Naive B cell (primary cell): ENCODE measurements around the gene STK38L. TPM values are rescaled to one million over a fixed set of nuclear protein-coding genes. Genes with fewer than 3 reads are reported as not detected.

ENCODE experiments used
- ATAC-seq, 2 donors: fragments of 150-1000 bp; cut with Tn5 transposase; 2 replicates each; pipeline ENCODE4 v1.10.0; 2021; ENCODE audit warnings: low read depth in 2 of 2, mild to moderate bottlenecking in 2 of 2, moderate library complexity in 2 of 2
- DNase-seq: peaks from one replicate; pipeline ENCODE4 v3.0.0; 2022
- H3K27ac Mint-ChIP-seq, 6 donors: one replicate each; pipeline ENCODE4 v1.8.0; 2020 to 2022; ENCODE audit warnings: mild to moderate bottlenecking in 6 of 6, mixed read lengths in 6 of 6, moderate library complexity in 5 of 6, inconsistent platforms in 2 of 6
- H3K27me3 Mint-ChIP-seq, 3 donors: one replicate each; pipeline ENCODE4 v1.8.0; 2021 to 2022; ENCODE audit warnings: mixed read lengths in 3 of 3, mild to moderate bottlenecking in 1 of 3
- H3K36me3 Mint-ChIP-seq, 2 donors: one replicate each; pipeline ENCODE4 v1.8.0; 2020 to 2022; ENCODE audit warnings: mixed read lengths in 2 of 2, inconsistent platforms in 1 of 2, mild to moderate bottlenecking in 1 of 2
- H3K4me1 Mint-ChIP-seq, 3 donors: one replicate each; pipeline ENCODE4 v1.8.0; 2020 to 2022; ENCODE audit warnings: mixed read lengths in 3 of 3, inconsistent platforms in 1 of 3, mild to moderate bottlenecking in 1 of 3, moderate library complexity in 1 of 3
- H3K4me3 Mint-ChIP-seq, 8 donors: one replicate each; pipeline ENCODE4 v1.8.0; 2020 to 2022; ENCODE audit warnings: mild to moderate bottlenecking in 8 of 8, mixed read lengths in 8 of 8, moderate library complexity in 8 of 8, inconsistent platforms in 2 of 8
- H3K9me3 Mint-ChIP-seq, 7 donors: one replicate each; pipeline ENCODE4 v1.8.0; 2020 to 2022; ENCODE audit warnings: mixed read lengths in 7 of 7, mild to moderate bottlenecking in 5 of 7, inconsistent platforms in 2 of 7, moderate library complexity in 1 of 7
- polyA plus RNA-seq, 6 donors: library from polyadenylated mRNA; unstranded; fragments of 300-500 nt; fragmentation: Illumina TruSeq; gene quantifications; one replicate each; pipeline ENCODE4 v1.2.3, GENCODE V29; 2021; ENCODE audit warnings: low read depth in 6 of 6

Gene STK38L
- polyA plus RNA-seq, 6 donors from 2014 or later, result 5.0 to 10.4 (median 8.2) TPM

- no peaks in the 10 kb centered on the region for H3K36me3 Mint-ChIP-seq
- no peak overlapping the region for H3K4me3 Mint-ChIP-seq
- H3K27me3 Mint-ChIP-seq, result no peaks in the 10 kb centered on the region
- ATAC-seq, result no peak
- H3K27ac Mint-ChIP-seq, result no peak overlapping the region
- peaks cover 6 to 16% (median 11%) of the 10 kb centered on the region in 3 donors for H3K4me1 Mint-ChIP-seq
- H3K9me3 Mint-ChIP-seq, result no peaks in the 10 kb centered on the region
- DNase-seq, result no peak
Observed at GRCh38 chr12:27291862-27292261, 47.8 kb downstream of the STK38L start.

GRCh38 chr12:27292718-27293117 lies 48.6 kb downstream of the STK38L start:
- H3K4me3 Mint-ChIP-seq, result no peak overlapping the region
- H3K27me3 Mint-ChIP-seq, result no peaks in the 10 kb centered on the region
- no peak for DNase-seq

GRCh38 chr12:27293463-27293862 lies 49.4 kb downstream of the STK38L start:
- H3K4me1 Mint-ChIP-seq, result peaks cover 6 to 13% (median 11%) of the 10 kb centered on the region in 3 donors
- H3K27me3 Mint-ChIP-seq, result no peaks in the 10 kb centered on the region
- H3K9me3 Mint-ChIP-seq, result no peaks in the 10 kb centered on the region
- peaks cover 0 to 6% of the 10 kb centered on the region in 2 donors for H3K36me3 Mint-ChIP-seq
- no peak for ATAC-seq
- H3K4me3 Mint-ChIP-seq, result no peak overlapping the region
- H3K27ac Mint-ChIP-seq, result peak overlapping the region in 1 of 6 donors; percentile 23
- no peak for DNase-seq

More at GRCh38 chr12:27292718-27293117, 48.6 kb downstream of the STK38L start:
- no peak for ATAC-seq
- no peaks in the 10 kb centered on the region for H3K9me3 Mint-ChIP-seq
- H3K4me1 Mint-ChIP-seq, result peaks cover 6 to 13% (median 11%) of the 10 kb centered on the region in 3 donors
- H3K36me3 Mint-ChIP-seq, result no peaks in the 10 kb centered on the region
- no peak overlapping the region for H3K27ac Mint-ChIP-seq

GRCh38 chr12:27296674-27297073 lies 52.6 kb downstream of the STK38L start:
- Mint-ChIP-seq H3K27ac (no peak overlapping the region), H3K4me1 (peaks cover 0 to 4% (median 0%) of the 10 kb centered on the region in 3 donors), H3K4me3 (no peak overlapping the region), H3K36me3 (peaks cover 0 to 17% of the 10 kb centered on the region in 2 donors), H3K9me3 (peaks cover 0 to 2% (median 0%) of the 10 kb centered on the region in 7 donors), H3K27me3 (no peaks in the 10 kb centered on the region)
- no peak for ATAC-seq
- DNase-seq, result no peak

GRCh38 chr12:27297566-27297965 lies 53.5 kb downstream of the STK38L start:
- Mint-ChIP-seq H3K4me1 (peaks cover 0 to 4% (median 0%) of the 10 kb centered on the region in 3 donors), H3K4me3 (no peak overlapping the region), H3K36me3 (peaks cover 0 to 17% of the 10 kb centered on the region in 2 donors), H3K27ac (no peak overlapping the region), H3K9me3 (peaks cover 0 to 2% (median 0%) of the 10 kb centered on the region in 7 donors), H3K27me3 (no peaks in the 10 kb centered on the region)
- ATAC-seq (no peak), DNase-seq (no peak)

GRCh38 chr12:27299102-27299501 lies 55.0 kb downstream of the STK38L start:
- peaks cover 0 to 4% (median 0%) of the 10 kb centered on the region in 3 donors for H3K4me1 Mint-ChIP-seq
- H3K27me3 Mint-ChIP-seq, result no peaks in the 10 kb centered on the region
- H3K27ac Mint-ChIP-seq, result no peak overlapping the region
- peaks cover 0 to 2% (median 0%) of the 10 kb centered on the region in 7 donors for H3K9me3 Mint-ChIP-seq
- H3K36me3 Mint-ChIP-seq, result peaks cover 4 to 17% of the 10 kb centered on the region in 2 donors
- DNase-seq, result no peak
- no peak for ATAC-seq
- H3K4me3 Mint-ChIP-seq, result no peak overlapping the region

- H3K27me3 Mint-ChIP-seq, result no peaks in the 10 kb centered on the region
- H3K4me1 Mint-ChIP-seq, result peaks cover 0 to 4% (median 0%) of the 10 kb centered on the region in 3 donors
- ATAC-seq (no peak), DNase-seq (no peak)
- no peak overlapping the region for H3K4me3 Mint-ChIP-seq
- peaks cover 0 to 2% (median 0%) of the 10 kb centered on the region in 7 donors for H3K9me3 Mint-ChIP-seq
- peaks cover 4 to 17% of the 10 kb centered on the region in 2 donors for H3K36me3 Mint-ChIP-seq
- no peak overlapping the region for H3K27ac Mint-ChIP-seq
Observed at GRCh38 chr12:27300226-27300625, 56.1 kb downstream of the STK38L start.

- ATAC-seq (no peak), DNase-seq (no peak)
- H3K27ac Mint-ChIP-seq, result peak overlapping the region in 2 of 6 donors; percentile 57 to 79
- H3K9me3 Mint-ChIP-seq, result peaks cover 0 to 2% (median 0%) of the 10 kb centered on the region in 7 donors
- H3K27me3 Mint-ChIP-seq, result no peaks in the 10 kb centered on the region
- peaks cover 4 to 12% of the 10 kb centered on the region in 2 donors for H3K36me3 Mint-ChIP-seq
- no peaks in the 10 kb centered on the region for H3K4me1 Mint-ChIP-seq
- peak overlapping the region in 1 of 8 donors; percentile 53 for H3K4me3 Mint-ChIP-seq
Observed at GRCh38 chr12:27303139-27304111, 59.3 kb downstream of the STK38L start.

- no peak overlapping the region for H3K27ac Mint-ChIP-seq
Observed at GRCh38 chr12:27304856-27305255, 60.8 kb downstream of the STK38L start.

GRCh38 chr12:27305673-27306456 lies 61.8 kb downstream of the STK38L start:
- Mint-ChIP-seq H3K9me3 (no peaks in the 10 kb centered on the region), H3K4me3 (no peak overlapping the region), H3K36me3 (peaks cover 0 to 14% of the 10 kb centered on the region in 2 donors), H3K27me3 (no peaks in the 10 kb centered on the region), H3K4me1 (no peaks in the 10 kb centered on the region), H3K27ac (no peak overlapping the region)
- DNase-seq (peak; percentile 25), ATAC-seq (no peak)

More at GRCh38 chr12:27304856-27305255, 60.8 kb downstream of the STK38L start:
- ATAC-seq, result no peak
- peaks cover 0 to 10% of the 10 kb centered on the region in 2 donors for H3K36me3 Mint-ChIP-seq
- H3K9me3 Mint-ChIP-seq, result no peaks in the 10 kb centered on the region
- H3K4me1 Mint-ChIP-seq, result no peaks in the 10 kb centered on the region
- H3K27me3 Mint-ChIP-seq, result no peaks in the 10 kb centered on the region
- no peak for DNase-seq
- no peak overlapping the region for H3K4me3 Mint-ChIP-seq

- H3K27ac Mint-ChIP-seq, result peak overlapping the region in 1 of 6 donors; percentile 90
- no peak for DNase-seq
- peaks cover 0 to 10% of the 10 kb centered on the region in 2 donors for H3K36me3 Mint-ChIP-seq
- ATAC-seq, result no peak
- H3K9me3 Mint-ChIP-seq, result no peaks in the 10 kb centered on the region
- no peaks in the 10 kb centered on the region for H3K4me1 Mint-ChIP-seq
- no peak overlapping the region for H3K4me3 Mint-ChIP-seq
- no peaks in the 10 kb centered on the region for H3K27me3 Mint-ChIP-seq
Observed at GRCh38 chr12:27309293-27309994, 65.4 kb downstream of the STK38L start.

- Mint-ChIP-seq H3K36me3 (peaks cover 0 to 10% of the 10 kb centered on the region in 2 donors), H3K4me3 (no peak overlapping the region), H3K27me3 (no peaks in the 10 kb centered on the region), H3K9me3 (no peaks in the 10 kb centered on the region), H3K4me1 (no peaks in the 10 kb centered on the region), H3K27ac (peak overlapping the region in 1 of 6 donors; percentile 90)
- ATAC-seq, result no peak
- DNase-seq, result no peak
Observed at GRCh38 chr12:27309995-27310315, 65.9 kb downstream of the STK38L start.

- DNase-seq (no peak), ATAC-seq (no peak)
- H3K4me3 Mint-ChIP-seq, result no peak overlapping the region
- H3K27me3 Mint-ChIP-seq, result no peaks in the 10 kb centered on the region
- no peaks in the 10 kb centered on the region for H3K9me3 Mint-ChIP-seq
- no peak overlapping the region for H3K27ac Mint-ChIP-seq
- peaks cover 0 to 4% of the 10 kb centered on the region in 2 donors for H3K36me3 Mint-ChIP-seq
- H3K4me1 Mint-ChIP-seq, result no peaks in the 10 kb centered on the region
Observed at GRCh38 chr12:27316947-27317346, 72.9 kb downstream of the STK38L start.
